HT-29 (cell line): ENCODE data around the gene KATNBL1. TPM values are rescaled to one million over a fixed set of nuclear protein-coding genes. Genes with fewer than 3 reads are reported as not detected.

ENCODE experiments used
- DNase-seq: peaks from one replicate; pipeline ENCODE4 v3.0.0-alpha.2; 2015; ENCODE audit warnings: low spot score
- total RNA-seq: library from RNA; depleted of rRNA; stranded (reverse); fragments of >200 nt; shearing (Covaris generic); gene quantifications from 2 replicates; pipeline ENCODE4 v1.2.3, GENCODE V29; 2014; rRNA removed

KATNBL1 gene, protein sequence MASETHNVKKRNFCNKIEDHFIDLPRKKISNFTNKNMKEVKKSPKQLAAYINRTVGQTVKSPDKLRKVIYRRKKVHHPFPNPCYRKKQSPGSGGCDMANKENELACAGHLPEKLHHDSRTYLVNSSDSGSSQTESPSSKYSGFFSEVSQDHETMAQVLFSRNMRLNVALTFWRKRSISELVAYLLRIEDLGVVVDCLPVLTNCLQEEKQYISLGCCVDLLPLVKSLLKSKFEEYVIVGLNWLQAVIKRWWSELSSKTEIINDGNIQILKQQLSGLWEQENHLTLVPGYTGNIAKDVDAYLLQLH
- 8.1 and 13.4 TPM in 2 replicates for total RNA-seq

DNA sequence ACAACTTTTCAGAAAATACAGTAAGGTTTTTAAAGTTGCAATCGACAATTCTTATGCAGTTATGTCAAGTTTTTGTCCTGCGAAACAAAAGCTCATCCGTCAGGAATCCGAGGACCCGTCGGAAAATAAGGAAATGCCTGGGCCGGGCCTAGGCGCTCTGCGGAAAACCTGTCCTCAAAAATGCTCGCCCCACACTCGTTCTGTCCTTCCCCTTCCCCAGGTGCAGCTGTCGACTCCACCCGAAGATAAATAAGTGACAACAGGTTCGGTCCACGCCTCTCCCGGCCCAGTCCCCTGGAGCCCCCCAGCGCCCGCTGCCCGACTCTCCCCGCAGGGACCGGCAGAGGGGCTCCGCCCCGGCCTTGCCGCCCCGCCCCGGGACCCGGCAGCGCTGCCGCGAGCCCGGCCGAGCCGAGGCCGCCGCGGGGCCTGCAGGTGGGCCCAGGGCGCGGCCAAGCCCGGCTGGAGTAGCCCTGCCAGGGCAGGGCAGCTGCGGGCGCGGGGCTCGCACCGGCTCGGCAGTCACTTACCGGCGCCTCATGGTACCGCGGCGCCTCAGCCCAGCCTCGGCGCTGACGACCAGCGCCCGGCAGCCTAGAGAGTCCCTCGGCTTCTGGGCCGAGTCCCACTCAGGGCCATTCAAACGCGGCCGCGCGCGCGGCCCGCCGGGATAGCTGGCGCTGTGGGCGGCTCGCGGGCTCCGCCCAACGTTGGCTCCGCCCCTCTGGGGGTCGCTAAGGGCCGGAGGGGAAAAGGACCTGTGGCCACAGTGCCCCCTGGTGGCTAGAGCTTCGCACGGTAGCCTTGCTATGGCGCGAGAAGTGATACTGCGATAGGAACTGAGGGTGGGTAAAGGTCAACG, at the start of gene KATNBL1:
TSS of gene KATNBL1 (minus strand) at position 676 of the 862 bp plus-strand sequence. CDS start 46,420 bp downstream, outside the sequence.
- peak; percentile 100 for DNase-seq

- no peak for DNase-seq
Observed at GRCh38 chr15:34259566-34259965, 49.7 kb upstream of the KATNBL1 start.

DNA sequence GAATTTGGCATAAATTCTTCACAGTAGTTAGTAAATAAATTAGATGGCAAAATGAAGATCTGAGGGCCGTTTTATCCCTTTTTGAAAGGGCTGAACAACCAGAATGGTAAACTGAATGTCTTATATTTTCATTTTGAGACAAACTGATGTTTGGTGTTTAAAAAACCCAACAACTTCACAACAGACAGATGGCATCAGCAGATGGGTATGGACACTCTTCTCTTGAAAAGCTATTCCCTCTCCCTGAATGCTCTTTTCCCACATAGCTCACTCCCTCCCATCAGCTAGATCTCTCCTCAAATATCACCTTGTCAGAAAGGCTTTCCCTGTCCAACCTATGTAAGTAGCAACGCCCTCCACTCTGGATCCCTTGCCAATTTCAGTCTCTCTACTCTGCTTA, 48.3 kb upstream of the KATNBL1 start:
- DNase-seq, result no peak

GRCh38 chr15:34252545-34252944, 42.6 kb upstream of the KATNBL1 start:
- DNase-seq, result no peak

DNA sequence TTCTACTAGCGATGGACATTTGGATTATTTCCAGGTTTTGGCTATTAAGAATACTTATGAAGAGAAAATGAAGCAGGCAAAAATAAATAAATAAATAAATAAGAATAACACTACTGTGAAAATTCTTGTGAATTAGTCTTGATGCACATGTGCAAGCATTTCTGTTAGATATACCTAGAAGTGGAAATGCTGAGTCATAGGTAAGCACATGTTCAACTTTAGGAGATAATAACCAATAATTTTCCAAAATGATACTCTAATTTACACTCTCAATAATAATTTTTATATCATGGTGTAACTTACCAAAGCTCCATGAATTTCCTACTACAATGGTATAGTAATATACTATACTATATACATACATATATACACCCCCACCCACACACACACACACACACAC, 38.3 kb upstream of the KATNBL1 start:
- DNase-seq, result no peak

GRCh38 chr15:34246276-34246976, 36.5 kb upstream of the KATNBL1 start:
- no peak for DNase-seq

DNA sequence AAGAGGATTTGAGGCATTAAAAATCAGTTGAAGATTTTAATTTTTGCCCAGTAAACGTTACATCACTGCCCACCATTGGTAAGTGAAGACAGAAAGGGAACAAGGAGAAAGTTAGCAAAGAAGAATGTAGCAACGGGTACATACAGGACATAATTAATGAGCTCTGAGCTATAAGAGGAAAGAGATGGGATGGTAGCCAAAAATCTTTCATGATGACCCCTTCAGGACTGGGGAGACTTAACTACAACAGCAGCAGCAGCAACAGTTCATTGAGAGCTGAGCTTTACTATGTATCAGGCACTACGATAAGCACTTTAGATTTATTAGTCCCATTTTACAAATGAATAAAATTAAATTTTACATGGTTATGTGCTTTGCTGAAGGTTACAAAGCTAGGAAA, 33.3 kb upstream of the KATNBL1 start:
- no peak for DNase-seq

GRCh38 chr15:34242331-34242710, 32.4 kb upstream of the KATNBL1 start:
- no peak for DNase-seq

DNA sequence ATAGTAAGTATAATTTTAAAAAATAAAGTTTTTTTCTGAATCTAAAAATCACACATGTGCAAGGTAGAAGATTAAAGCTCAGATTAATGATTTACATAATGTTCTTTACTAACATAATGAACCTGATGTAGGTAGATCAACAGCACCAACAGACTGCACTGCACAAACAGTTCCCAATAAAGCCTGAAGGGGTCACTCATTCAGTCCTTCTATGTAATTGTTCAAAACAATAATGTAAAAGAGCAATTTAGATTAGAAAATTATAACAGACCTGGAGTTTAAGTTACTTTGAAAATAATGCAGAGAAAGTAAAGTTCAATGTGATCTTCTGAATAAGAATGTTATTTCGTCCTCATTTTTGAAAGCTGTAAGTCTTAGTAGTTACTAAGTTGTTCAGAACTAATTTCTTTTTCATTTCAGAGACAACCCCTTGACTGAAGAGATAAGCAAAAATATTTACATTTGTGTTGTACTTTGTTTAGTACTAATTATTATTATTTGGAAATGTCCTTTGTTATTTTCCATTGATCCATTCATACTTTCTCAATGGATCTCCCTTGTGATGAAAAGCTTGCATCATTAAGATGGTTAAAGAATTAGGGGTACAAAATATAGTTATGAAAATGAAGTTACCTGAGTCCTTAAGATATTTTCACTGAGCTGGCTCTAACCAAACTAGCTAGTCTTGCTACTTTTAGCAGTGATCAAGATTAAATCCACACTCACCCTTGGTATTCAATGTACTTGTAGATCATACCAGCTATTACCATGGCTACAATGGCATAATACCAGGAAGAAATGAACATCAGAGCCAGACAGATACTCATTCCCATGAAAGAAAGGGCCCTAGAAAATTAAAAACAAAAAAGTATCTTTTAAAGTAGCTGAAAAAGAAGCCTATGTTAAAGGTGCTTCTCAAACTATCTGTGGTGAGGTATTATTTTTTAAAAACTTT, 31.8 kb upstream of the KATNBL1 start:
- peak; percentile 73 for DNase-seq

- DNase-seq, result no peak
Observed at GRCh38 chr15:34240537-34240936, 30.6 kb upstream of the KATNBL1 start.

DNA sequence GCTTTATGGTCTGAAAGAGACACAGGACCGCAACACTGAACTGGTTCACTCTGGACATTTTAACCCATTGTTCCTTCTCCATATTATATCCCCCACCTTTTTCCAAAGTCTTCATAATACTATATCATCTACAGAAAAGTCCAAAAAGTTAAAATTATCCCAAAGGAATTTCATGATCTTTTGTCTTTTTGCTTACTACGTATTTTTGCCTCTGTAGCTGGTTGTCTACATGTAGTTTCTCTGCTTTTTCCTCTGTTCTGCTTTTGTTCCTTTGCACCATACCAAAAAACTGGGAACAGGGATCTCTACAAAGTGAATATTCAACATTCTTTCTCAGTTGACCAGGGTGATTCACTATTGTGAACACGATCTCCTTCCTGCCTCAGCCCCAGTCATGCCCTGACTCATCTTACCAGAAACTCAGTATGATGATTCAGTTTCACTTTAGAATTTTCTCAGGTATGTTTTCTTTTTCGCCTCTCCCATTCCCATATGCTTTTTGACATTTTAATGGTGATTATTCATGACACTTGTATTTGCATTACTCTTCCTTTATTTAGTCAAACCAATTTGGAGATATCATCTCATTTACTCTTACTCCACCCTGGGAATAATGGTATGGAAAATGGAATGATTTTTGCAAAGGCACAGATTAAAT, 29.4 kb upstream of the KATNBL1 start:
- DNase-seq, result no peak

- DNase-seq, result no peak
Observed at GRCh38 chr15:34233614-34234013, 23.7 kb upstream of the KATNBL1 start.

DNA sequence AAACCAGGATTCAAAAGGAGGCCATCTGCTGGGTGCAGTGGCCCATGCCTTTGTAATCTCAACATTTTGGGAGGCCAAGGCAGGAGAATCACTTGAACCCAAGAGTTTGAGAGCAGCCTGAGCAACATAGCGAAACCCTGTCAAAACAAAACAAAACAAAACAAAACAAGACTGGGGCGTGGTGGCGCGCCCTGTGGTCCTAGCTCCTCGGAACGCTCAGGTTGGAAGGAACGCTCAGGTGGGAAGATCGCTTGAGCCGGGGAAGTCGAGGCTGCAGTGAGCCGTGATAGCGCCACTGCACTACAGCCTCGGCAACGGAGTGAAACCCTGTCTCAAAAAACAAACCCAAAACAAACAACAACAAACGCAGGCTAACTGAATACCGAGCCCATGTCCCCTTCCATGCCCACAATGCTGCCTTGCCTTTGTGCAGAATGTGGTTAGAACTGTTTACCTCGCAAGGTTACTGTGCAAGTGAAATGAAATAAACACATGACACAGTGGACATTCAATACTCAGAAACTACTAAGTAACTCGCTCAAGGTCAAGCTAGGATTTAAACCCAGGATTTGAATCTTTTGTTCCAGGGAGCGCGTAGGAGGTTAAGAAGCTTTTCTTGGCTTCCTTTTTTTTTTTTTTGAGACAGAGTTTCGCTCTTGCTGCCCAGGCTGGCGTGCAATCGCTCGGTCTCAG, 14.2 kb upstream of the KATNBL1 start:
- DNase-seq, result no peak

GRCh38 chr15:34217587-34218225, 7.8 kb upstream of the KATNBL1 start:
- DNase-seq, result no peak

- DNase-seq, result no peak
Observed at GRCh38 chr15:34216527-34217270, 6.8 kb upstream of the KATNBL1 start.

DNA sequence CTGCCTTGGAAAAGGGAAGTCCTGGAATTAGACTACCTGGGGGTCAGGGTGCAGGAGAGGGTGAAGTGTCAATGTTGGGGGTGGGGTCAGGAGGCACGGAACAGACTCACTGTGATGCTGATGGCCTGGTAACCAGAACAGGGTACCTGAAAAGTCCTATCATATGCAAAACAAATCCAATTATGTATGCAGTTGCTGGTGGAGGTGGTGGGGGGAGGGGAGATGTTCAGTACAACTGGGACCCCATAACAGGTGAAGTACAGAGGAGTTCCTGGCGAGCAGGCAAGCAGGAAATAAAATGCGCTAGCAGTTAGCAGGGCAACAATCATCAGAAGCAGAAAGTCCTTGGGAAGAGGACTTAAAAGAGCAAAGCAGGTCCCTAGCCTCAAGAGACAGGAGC, 4.2 kb upstream of the KATNBL1 start:
- no peak for DNase-seq

- DNase-seq, result peak; percentile 20
Observed at GRCh38 chr15:34213690-34214089, 3.8 kb upstream of the KATNBL1 start.

DNA sequence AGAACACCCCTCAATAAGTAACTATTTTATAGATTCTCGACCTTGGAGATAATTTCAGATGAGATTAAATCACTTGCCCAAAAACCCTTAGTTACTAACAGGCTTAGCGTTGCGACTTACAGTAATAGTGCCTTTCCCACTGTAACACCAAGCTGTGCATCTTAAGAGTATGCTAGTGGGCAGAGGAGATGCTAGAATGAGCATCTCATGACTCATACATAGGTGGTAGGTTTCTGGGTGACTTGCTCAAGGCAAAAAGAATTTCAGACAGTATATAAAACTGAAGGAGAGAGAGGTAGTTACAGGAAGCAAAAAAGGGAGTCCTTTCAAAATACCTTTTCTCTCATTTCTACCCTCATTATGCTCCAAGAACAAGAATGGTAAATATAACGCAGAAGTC, 3.9 kb downstream of the KATNBL1 start:
- no peak for DNase-seq

GRCh38 chr15:34203936-34204335, 6.0 kb downstream of the KATNBL1 start:
- DNase-seq, result no peak
